DND-41 (cell line): ENCODE results near the gene ZNF226.
"Not testable (repeated sequence)": the region's sequence is repeated elsewhere in the genome, so short reads cannot be mapped to it uniquely, and the experiment has no call there.

Experiments used
- ATAC-seq: fragments of 200-7000 bp; cut with Tn5 transposase; 3 replicates; pipeline ENCODE4 v1.9.1; 2021; ENCODE audit warnings: low read depth; ENCODE audit not compliant: insufficient read depth
- DNase-seq: peaks from one replicate; pipeline ENCODE4 v3.0.0-alpha.2; 2020
- H2AFZ ChIP-seq: 2 replicates; pipeline ENCODE4 v1.6.0; 2012; ENCODE audit warnings: low read depth, low read length
- H3K27ac ChIP-seq: 2 replicates; pipeline ENCODE4 v1.5.1; 2012; ENCODE audit warnings: low read length, inconsistent platforms
- H3K27me3 ChIP-seq: fragments of 200-600 bp; sonication (generic); 2 replicates; pipeline ENCODE4 v1.6.0; 2012; ENCODE audit warnings: low read length, mild to moderate bottlenecking, inconsistent platforms; ENCODE audit not compliant: insufficient read depth, poor library complexity
- H3K36me3 ChIP-seq: 2 replicates; pipeline ENCODE4 v1.5.1; 2012; ENCODE audit warnings: low read length, inconsistent platforms; ENCODE audit not compliant: insufficient read depth
- H3K4me1 ChIP-seq: 2 replicates; pipeline ENCODE4 v1.5.1; 2012; ENCODE audit warnings: mild to moderate bottlenecking, low read length; ENCODE audit not compliant: insufficient read depth
- H3K4me2 ChIP-seq: 2 replicates; pipeline ENCODE4 v1.6.0; 2012; ENCODE audit warnings: mild to moderate bottlenecking, moderate library complexity, low read length, inconsistent platforms; ENCODE audit not compliant: insufficient read depth
- H3K4me3 ChIP-seq, 2 experiments: fragments of 200-600 bp in 1 of 2; shearing (Covaris generic) in 1 of 2; 2 replicates each; pipeline ENCODE4 v1.5.1; 2012 to 2016; ENCODE audit warnings: inconsistent platforms in 2 of 2, low read length in 2 of 2, mild to moderate bottlenecking in 2 of 2, low read depth in 1 of 2, moderate library complexity in 1 of 2
- H3K79me2 ChIP-seq: 2 replicates; pipeline ENCODE4 v1.6.0; 2012; ENCODE audit warnings: low read length, inconsistent platforms; ENCODE audit not compliant: insufficient read depth
- H3K9ac ChIP-seq: 2 replicates; pipeline ENCODE4 v1.6.0; 2012; ENCODE audit warnings: low read depth, mild to moderate bottlenecking, inconsistent platforms, low read length, moderate library complexity
- H3K9me3 ChIP-seq: 2 replicates; pipeline ENCODE4 v1.5.1; 2012; ENCODE audit warnings: low read length, moderate library complexity, mild to moderate bottlenecking, inconsistent platforms; ENCODE audit not compliant: insufficient read depth, severe bottlenecking
- H4K20me1 ChIP-seq: 2 replicates; pipeline ENCODE4 v1.6.0; 2012; ENCODE audit warnings: low read length; ENCODE audit not compliant: insufficient read depth
- EZH2 ChIP-seq: IDR thresholded peaks from 3 replicates; pipeline ENCODE4 v1.6.1; 2012; ENCODE audit warnings: borderline replicate concordance, low read depth, mild to moderate bottlenecking, moderate library complexity, low read length, inconsistent platforms; ENCODE audit not compliant: severe bottlenecking
- TF ChIP-seq, protein P1 (sequence below): IDR thresholded peaks from 2 replicates; pipeline ENCODE4 v1.5.1; 2012; ENCODE audit warnings: borderline replicate concordance, low read length, moderate library complexity, mild to moderate bottlenecking; ENCODE audit not compliant: poor library complexity, severe bottlenecking; ENCODE audit errors: extremely low read depth

Gene ZNF226

DNA sequence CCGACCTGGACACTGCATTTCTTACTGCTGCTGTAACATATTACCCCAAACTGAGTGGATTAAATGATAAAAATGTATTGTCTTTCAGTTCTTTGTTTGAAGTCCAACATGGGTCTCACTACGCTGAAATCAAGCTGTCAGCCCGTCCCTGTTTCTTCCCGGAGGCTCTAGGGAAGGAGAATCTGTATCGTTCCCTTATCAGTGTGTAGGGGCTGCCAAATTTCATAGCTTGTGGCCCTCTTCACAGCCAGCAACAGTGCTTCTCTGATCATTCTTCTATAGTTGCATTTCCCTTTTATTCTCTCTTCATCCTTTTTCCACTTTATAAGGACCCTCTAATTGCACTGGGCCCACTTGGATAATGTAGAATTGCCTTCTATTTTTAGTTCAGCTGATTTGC, 13.4 kb upstream of the ZNF226 start:
- DNase-seq: no peak

DNA sequence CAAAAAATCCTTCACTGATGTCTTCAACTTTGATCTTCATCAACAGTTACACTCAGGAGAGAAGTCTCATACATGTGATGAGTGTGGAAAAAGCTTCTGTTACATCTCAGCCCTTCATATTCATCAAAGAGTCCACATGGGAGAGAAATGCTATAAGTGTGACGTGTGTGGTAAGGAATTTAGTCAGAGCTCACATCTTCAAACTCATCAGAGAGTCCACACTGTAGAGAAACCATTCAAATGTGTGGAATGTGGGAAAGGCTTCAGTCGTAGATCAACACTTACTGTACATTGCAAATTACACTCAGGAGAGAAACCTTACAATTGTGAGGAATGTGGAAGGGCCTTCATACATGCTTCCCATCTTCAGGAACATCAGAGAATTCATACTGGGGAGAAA, 8.4 kb upstream of the ZNF226 start:
- H3K36me3 ChIP-seq: peaks cover 60% of the 10 kb centered on the region
- DNase-seq (no peak), ATAC-seq (no peak)
- H4K20me1 ChIP-seq: no peaks in the 10 kb centered on the region
- H3K27me3 ChIP-seq: no peaks in the 10 kb centered on the region
- H3K9me3 ChIP-seq: peaks cover 23% of the 10 kb centered on the region
- H3K27ac ChIP-seq: no peak overlapping the region
- no peak overlapping the region for H3K9ac ChIP-seq
- TF ChIP-seq EZH2: no peak
- TF ChIP-seq, protein P1, sequence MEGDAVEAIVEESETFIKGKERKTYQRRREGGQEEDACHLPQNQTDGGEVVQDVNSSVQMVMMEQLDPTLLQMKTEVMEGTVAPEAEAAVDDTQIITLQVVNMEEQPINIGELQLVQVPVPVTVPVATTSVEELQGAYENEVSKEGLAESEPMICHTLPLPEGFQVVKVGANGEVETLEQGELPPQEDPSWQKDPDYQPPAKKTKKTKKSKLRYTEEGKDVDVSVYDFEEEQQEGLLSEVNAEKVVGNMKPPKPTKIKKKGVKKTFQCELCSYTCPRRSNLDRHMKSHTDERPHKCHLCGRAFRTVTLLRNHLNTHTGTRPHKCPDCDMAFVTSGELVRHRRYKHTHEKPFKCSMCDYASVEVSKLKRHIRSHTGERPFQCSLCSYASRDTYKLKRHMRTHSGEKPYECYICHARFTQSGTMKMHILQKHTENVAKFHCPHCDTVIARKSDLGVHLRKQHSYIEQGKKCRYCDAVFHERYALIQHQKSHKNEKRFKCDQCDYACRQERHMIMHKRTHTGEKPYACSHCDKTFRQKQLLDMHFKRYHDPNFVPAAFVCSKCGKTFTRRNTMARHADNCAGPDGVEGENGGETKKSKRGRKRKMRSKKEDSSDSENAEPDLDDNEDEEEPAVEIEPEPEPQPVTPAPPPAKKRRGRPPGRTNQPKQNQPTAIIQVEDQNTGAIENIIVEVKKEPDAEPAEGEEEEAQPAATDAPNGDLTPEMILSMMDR: no peak
- H3K4me2 ChIP-seq: no peak overlapping the region
- no peaks in the 10 kb centered on the region for H3K4me1 ChIP-seq
- no peak overlapping the region for H3K4me3 ChIP-seq
- no peak overlapping the region for H2AFZ ChIP-seq
- no peaks in the 10 kb centered on the region for H3K79me2 ChIP-seq

More for the DNA sequence above, 13.4 kb upstream of the ZNF226 start:
- no peak overlapping the region for H3K4me3 ChIP-seq
- TF ChIP-seq, protein P1: no peak
- TF ChIP-seq EZH2: no peak
- no peaks in the 10 kb centered on the region for H3K27me3 ChIP-seq
- peaks cover 13% of the 10 kb centered on the region for H3K9me3 ChIP-seq
- no peaks in the 10 kb centered on the region for H4K20me1 ChIP-seq
- no peak overlapping the region for H2AFZ ChIP-seq
- peaks cover 92% of the 10 kb centered on the region for H3K36me3 ChIP-seq
- H3K4me2 ChIP-seq: no peak overlapping the region
- H3K9ac ChIP-seq: no peak overlapping the region
- no peaks in the 10 kb centered on the region for H3K4me1 ChIP-seq
- H3K27ac ChIP-seq: no peak overlapping the region
- no peaks in the 10 kb centered on the region for H3K79me2 ChIP-seq
- ATAC-seq: no peak

DNA sequence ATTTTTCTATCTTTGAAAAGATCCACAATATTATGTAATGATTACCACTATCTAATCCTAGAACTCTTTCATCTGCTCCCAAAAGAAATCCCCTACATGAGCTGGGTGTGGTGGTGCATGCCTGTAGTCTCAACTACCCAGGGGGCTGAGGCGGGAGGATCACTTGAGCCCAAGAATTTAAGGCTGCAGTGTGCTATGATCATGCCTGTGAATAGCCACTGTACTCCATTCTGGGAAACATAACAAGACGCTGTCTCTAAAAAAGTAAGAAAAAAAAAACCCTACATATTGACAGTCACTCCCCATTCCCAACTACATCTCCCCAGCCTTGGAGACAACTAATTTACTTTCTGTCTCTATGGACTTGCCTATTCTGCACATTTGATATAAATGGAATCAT, 1.1 kb upstream of the ZNF226 start:
- H4K20me1 ChIP-seq: no peaks in the 10 kb centered on the region
- peak overlapping the region; percentile 81 for H3K4me2 ChIP-seq
- no peaks in the 10 kb centered on the region for H3K27me3 ChIP-seq
- ATAC-seq (no peak), DNase-seq (no peak)
- peak overlapping the region in 1 of 2 experiments; percentile 83; a peak in 1 of 4 replicates for H3K4me3 ChIP-seq
- H3K9me3 ChIP-seq: peaks cover 2% of the 10 kb centered on the region
- TF ChIP-seq EZH2: no peak
- TF ChIP-seq, protein P1: no peak
- peaks cover 37% of the 10 kb centered on the region for H3K79me2 ChIP-seq
- H2AFZ ChIP-seq: 0 out of 2 replicates have a peak overlapping the region, but pooled peaks have one; percentile 94
- peaks cover 38% of the 10 kb centered on the region for H3K4me1 ChIP-seq
- H3K27ac ChIP-seq: no peak overlapping the region
- no peak overlapping the region for H3K9ac ChIP-seq
- H3K36me3 ChIP-seq: peaks cover 23% of the 10 kb centered on the region

DNA sequence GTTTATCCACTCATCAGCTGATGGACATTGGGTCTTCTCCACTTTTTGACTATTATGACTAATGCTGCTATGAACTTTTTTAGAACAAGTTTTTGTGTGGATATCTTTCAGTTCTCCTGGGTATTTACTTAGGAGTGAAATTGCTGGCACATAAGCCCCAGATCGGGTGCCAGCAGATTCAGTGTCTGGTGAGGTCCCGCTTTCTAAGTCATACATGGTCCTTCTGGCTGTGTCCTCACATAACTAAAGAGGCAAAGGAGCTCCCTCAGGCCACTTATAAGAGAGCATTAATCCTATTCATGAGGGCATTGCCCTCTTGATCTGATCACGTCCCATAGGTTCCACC, 600 bp upstream of the ZNF226 start:
- peak overlapping the region; percentile 81 for H3K4me2 ChIP-seq
- H3K4me1 ChIP-seq: peaks cover 38% of the 10 kb centered on the region
- TF ChIP-seq EZH2: no peak
- TF ChIP-seq, protein P1: no peak
- H3K9me3 ChIP-seq: peaks cover 2% of the 10 kb centered on the region
- ATAC-seq (no peak), DNase-seq (no peak)
- H4K20me1 ChIP-seq: no peaks in the 10 kb centered on the region
- peak overlapping the region; percentile 74 to 83 for H3K4me3 ChIP-seq
- H3K9ac ChIP-seq: peak overlapping the region; percentile 71
- peak overlapping the region; percentile 94 for H2AFZ ChIP-seq
- peaks cover 28% of the 10 kb centered on the region for H3K36me3 ChIP-seq
- H3K79me2 ChIP-seq: peaks cover 42% of the 10 kb centered on the region
- peak overlapping the region; percentile 93 for H3K27ac ChIP-seq
- no peaks in the 10 kb centered on the region for H3K27me3 ChIP-seq

DNA sequence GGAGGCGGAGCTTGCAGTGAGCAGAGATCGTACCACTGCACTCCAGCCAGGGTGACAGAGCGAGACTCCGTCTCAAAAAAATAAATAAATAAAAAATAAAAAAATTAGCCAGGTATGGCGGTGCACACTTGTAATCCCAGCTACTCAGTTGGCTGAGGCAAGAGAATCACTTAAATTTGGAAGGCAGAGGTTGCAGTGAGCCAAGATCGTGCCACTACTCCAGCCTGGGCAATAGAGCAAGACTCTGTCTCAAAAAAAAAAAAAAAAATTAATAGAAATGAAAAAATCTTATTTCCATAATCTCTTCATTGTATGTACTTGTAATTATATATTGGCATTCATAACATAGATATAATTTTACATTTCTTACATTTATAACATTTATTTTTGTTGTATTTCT, 5.8 kb downstream of the ZNF226 start:
- peaks cover 16% of the 10 kb centered on the region for H3K9me3 ChIP-seq
- peaks cover 42% of the 10 kb centered on the region for H3K79me2 ChIP-seq
- DNase-seq: not testable (repeated sequence)

More for the DNA sequence above, 5.8 kb downstream of the ZNF226 start:
- not testable (repeated sequence) for H4K20me1 ChIP-seq, H3K4me2 ChIP-seq, H2AFZ ChIP-seq, H3K27me3 ChIP-seq, H3K9ac ChIP-seq, ATAC-seq, H3K27ac ChIP-seq, H3K4me3 ChIP-seq
- peaks cover 87% of the 10 kb centered on the region for H3K36me3 ChIP-seq
- peaks cover 25% of the 10 kb centered on the region for H3K4me1 ChIP-seq
